ENCODE measurements around the gene LRRC8E. TPM values are rescaled to one million over a fixed set of nuclear protein-coding genes. Genes with fewer than 3 reads are reported as not detected.

Gene LRRC8E
- total and polyA plus RNA-seq, 2 of the 8 experiments (the other 6 are each of a cell fraction or from before 2014, with no cell fraction given) = 2.7 to 2.9 TPM

DNA sequence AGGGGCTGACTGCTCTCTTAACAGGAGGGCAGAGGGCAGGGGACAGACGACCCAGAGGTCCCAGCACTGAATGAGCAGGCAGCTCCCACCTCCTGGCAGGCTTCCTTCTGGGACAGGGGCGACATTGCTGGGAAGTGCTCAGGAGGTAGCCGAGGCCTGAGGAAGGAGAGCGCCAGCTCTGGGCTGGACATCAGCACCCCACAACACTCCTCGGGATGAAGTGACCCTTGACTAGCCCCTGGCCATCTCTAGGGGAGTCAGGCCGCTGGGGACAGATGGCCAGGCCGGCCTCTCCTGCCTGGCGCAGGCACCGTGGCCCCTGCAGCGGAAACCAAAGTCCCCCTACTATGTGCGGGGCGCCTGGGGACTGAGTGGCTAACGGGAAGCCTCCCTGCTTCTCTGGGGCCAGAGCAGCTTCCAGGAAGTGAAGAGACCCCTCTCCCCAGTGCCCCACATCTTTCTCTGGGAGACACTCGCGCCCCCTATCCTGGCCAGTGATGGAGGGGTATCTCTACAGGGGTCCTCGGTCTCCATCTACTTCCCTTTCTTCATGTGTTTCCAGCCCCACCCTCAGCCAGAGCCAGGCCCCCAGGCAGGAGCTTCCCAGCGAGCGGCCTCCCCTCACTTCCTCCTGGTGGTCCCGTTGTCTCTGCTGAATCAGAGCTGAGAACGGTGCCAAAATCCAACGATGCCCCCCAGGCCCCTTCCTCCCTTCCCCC lies 24.2 kb upstream of the LRRC8E start:
- peaks cover 0 to 32% (median 21%) of the 10 kb centered on the region in 4 experiments; a peak in 5 of 7 replicates for H3K4me1 ChIP-seq (replicated peaks in 1 of 4; ENCODE audit: control insufficient read depth in 3 of 4, insufficient read depth in 4 of 4, low read length in 3 of 4)
- CTCF ChIA-PET (ENCODE audit: partially characterized antibody) = interaction anchor here (0.9 to 11.2 kb wide), 4 partner anchors 13 to 63 kb away, joined by 3 to 112 read pairs (median 4); partner anchors contain the start of genes SNAPC2 and TGFBR3L
- peak overlapping the region in 1 of 4 experiments; percentile 66; a peak in 1 of 8 replicates for H3K4me3 ChIP-seq (ENCODE audit: extremely low read depth in 1 of 4, insufficient read depth in 2 of 4, low read depth in 3 of 4, low read length in 4 of 4)
- H2AFZ ChIP-seq (ENCODE audit: low read length) = no peak overlapping the region
- 88% methylated on average over 19 of the region's 21 CpGs; no CpG with 5 or more reads in 1 of the 2 experiments for WGBS, 2 experiments (ENCODE audit: extremely low coverage in 1 of 2, insufficient coverage in 1 of 2, insufficient read length in 1 of 2, insufficient replicate concordance in 2 of 2, low coverage in 1 of 2, low lambda C conversion rate in 2 of 2, missing lambda C conversion rate in 1 of 2)
- no peak for DNase-seq (ENCODE audit: low read depth in 1 of 2, low spot score in 2 of 2)
- no peak overlapping the region for H4K5ac ChIP-seq (ENCODE audit: insufficient read length, low read depth, low read length)
- H2BK20ac ChIP-seq (ENCODE audit: low read length) = no peak overlapping the region
- no peaks in the 10 kb centered on the region for H3K9me3 ChIP-seq (ENCODE audit: insufficient read depth in 2 of 2, low read depth in 1 of 2, low read length in 1 of 2)
- no peaks in the 10 kb centered on the region for H3K79me2 ChIP-seq (ENCODE audit: control insufficient read depth in 1 of 2, insufficient read depth in 2 of 2, low read length in 2 of 2)
- H4K20me1 ChIP-seq (replicated peaks in 1 of 2; ENCODE audit: control insufficient read depth in 1 of 2, insufficient read depth in 2 of 2, low read length in 2 of 2) = peaks cover 0 to 10% of the 10 kb centered on the region in 2 experiments
- H2BK120ac ChIP-seq (replicated peaks; ENCODE audit: low read depth, low read length) = no peak overlapping the region
- no peak overlapping the region for H4K91ac ChIP-seq (replicated peaks; ENCODE audit: insufficient read length, low read length)
- POLR2A ChIA-PET (ENCODE audit: partially characterized antibody) = interaction anchor here (0.7 to 10.5 kb wide), 7 partner anchors 8 to 64 kb away, joined by 3 to 106 read pairs (median 4); partner anchors contain the start of genes SNAPC2 and TGFBR3L
- H3K27me3 ChIP-seq (replicated peaks in 1 of 4; ENCODE audit: control insufficient read depth in 3 of 4, extremely low read depth in 1 of 4, insufficient read depth in 3 of 4, low read length in 3 of 4) = peaks cover 8 to 49% (median 34%) of the 10 kb centered on the region in 4 experiments
- H3K9ac ChIP-seq (replicated peaks in 1 of 4; ENCODE audit: extremely low read depth in 1 of 4, low read depth in 3 of 4, low read length in 3 of 4) = no peak overlapping the region
- no peak overlapping the region for H2BK12ac ChIP-seq (ENCODE audit: low read depth, low read length)
- no peak overlapping the region for H3K56ac ChIP-seq (replicated peaks; ENCODE audit: insufficient read length, low read depth, low read length)
- no peak overlapping the region for H3K27ac ChIP-seq (ENCODE audit: low read depth, low read length)
- H3K79me1 ChIP-seq (ENCODE audit: low read depth, low read length) = no peaks in the 10 kb centered on the region
- no peak overlapping the region for H3K18ac ChIP-seq (ENCODE audit: extremely low read depth, low read length)
- H2BK15ac ChIP-seq (ENCODE audit: low read length) = no peak overlapping the region
- no peak for TF ChIP-seq KDM5A (IDR thresholded peaks at IDR 0.05; ENCODE audit: low read length)
- TF ChIP-seq, protein P1, sequence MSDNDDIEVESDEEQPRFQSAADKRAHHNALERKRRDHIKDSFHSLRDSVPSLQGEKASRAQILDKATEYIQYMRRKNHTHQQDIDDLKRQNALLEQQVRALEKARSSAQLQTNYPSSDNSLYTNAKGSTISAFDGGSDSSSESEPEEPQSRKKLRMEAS (IDR thresholded peaks at IDR 0.05) = no peak
- TF ChIP-seq, protein P2, sequence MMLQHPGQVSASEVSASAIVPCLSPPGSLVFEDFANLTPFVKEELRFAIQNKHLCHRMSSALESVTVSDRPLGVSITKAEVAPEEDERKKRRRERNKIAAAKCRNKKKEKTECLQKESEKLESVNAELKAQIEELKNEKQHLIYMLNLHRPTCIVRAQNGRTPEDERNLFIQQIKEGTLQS (IDR thresholded peaks at IDR 0.05; ENCODE audit: insufficient read depth, low read depth, low read length) = no peak
- no peak for TF ChIP-seq RXRA (IDR thresholded peaks at IDR 0.05; ENCODE audit: insufficient read depth, low read depth, low read length)
- no peak for TF ChIP-seq BCL11A (IDR thresholded peaks at IDR 0.05; ENCODE audit: low read depth in 2 of 2, low read length in 2 of 2)
- no peak for TF ChIP-seq YY1 (IDR thresholded peaks at IDR 0.05; ENCODE audit: low read depth, low read length)
- TF ChIP-seq GTF2F1 (IDR thresholded peaks at IDR 0.05; ENCODE audit: borderline replicate concordance, low read depth, low read length) = no peak
- TF ChIP-seq FOSL1 (IDR thresholded peaks at IDR 0.05; ENCODE audit: insufficient read depth, low read depth, low read length) = no peak
- no peak for TF ChIP-seq ASH2L (IDR thresholded peaks at IDR 0.05; ENCODE audit: low read length)
- TF ChIP-seq EP300 (IDR thresholded peaks at IDR 0.05; ENCODE audit: borderline replicate concordance in 1 of 2, low read depth in 2 of 2, low read length in 2 of 2) = no peak
- FAIRE-seq = no peak
- no peak overlapping the region for H4K8ac ChIP-seq (ENCODE audit: extremely low read depth, insufficient read depth, low read length)
- peak overlapping the region; percentile 14 to 74; a peak in 2 of 4 replicates for H3K4me2 ChIP-seq (ENCODE audit: insufficient read depth in 1 of 2, low read depth in 2 of 2, low read length in 2 of 2)
- H3K23ac ChIP-seq (ENCODE audit: insufficient read length) = no peak overlapping the region
- H3K14ac ChIP-seq (ENCODE audit: insufficient read length) = no peak overlapping the region
- H2AK5ac ChIP-seq (ENCODE audit: low read depth, low read length) = no peak overlapping the region
- no peak overlapping the region for H2BK5ac ChIP-seq (ENCODE audit: low read depth, low read length)
- H3K4ac ChIP-seq (replicated peaks; ENCODE audit: insufficient read length, low read depth, low read length) = no peak overlapping the region
- H3K23me2 ChIP-seq (ENCODE audit: low read depth, low read length) = peaks cover 16% of the 10 kb centered on the region; the same call in 1 of the 2 replicates
- no peaks in the 10 kb centered on the region for H3K36me3 ChIP-seq (ENCODE audit: control insufficient read depth in 2 of 4, insufficient read depth in 4 of 4, low read length in 3 of 4)

All from H1 (cell line).